IMR-90 (cell line): Measurements from ENCODE around the gene SLC4A7. TPM values are rescaled to one million over a fixed set of nuclear protein-coding genes. Genes with fewer than 3 reads are reported as not detected.

ENCODE experiments used
- ATAC-seq: fragments of 200-7000 bp; cut with Tn5 transposase; 2 replicates; pipeline ENCODE4 v1.9.1; 2020; ENCODE audit warnings: low read depth, mild to moderate bottlenecking, moderate library complexity
- BruUV-seq: library from RNA; stranded (reverse); fragments of 400-500 nt; replicated peaks from 2 replicates; lab custom pipeline; 2021; lab: Mats Ljungman, UMichigan
- CTCF ChIA-PET: fragments of 300-600 bp; formaldehyde crosslinking; extraction: SDS; loops from one replicate; lab custom pipeline; 2021; ENCODE audit warnings: antibody characterized with exemption; lab: Yijun Ruan, JAX
- POLR2A ChIA-PET: fragments of 300-600 bp; sonication (Branson Sonifier 250); formaldehyde crosslinking; loops from one replicate; lab custom pipeline; 2022; ENCODE audit warnings: antibody characterized with exemption; ENCODE audit not compliant: unreplicated experiment; lab: Charles Lee
- DNase-seq: peaks from one replicate; pipeline ENCODE4 v3.0.0; 2013
- H2AFZ ChIP-seq: replicated peaks from 2 replicates; pipeline ENCODE3; 2013; ENCODE audit warnings: low read length, mild to moderate bottlenecking; ENCODE audit not compliant: poor library complexity
- H2AK5ac ChIP-seq: 2 replicates; pipeline ENCODE4 v1.6.1; 2013; ENCODE audit warnings: low read depth, low read length, inconsistent platforms
- H2AK9ac ChIP-seq: replicated peaks from 2 replicates; pipeline ENCODE3; 2013; ENCODE audit warnings: mild to moderate bottlenecking, low read depth, low read length, moderate library complexity; ENCODE audit not compliant: poor library complexity
- H2BK120ac ChIP-seq: 2 replicates; pipeline ENCODE4 v1.6.1; 2013; ENCODE audit warnings: low read depth, low read length, inconsistent platforms
- H2BK15ac ChIP-seq: 3 replicates; pipeline ENCODE4 v1.6.1; 2013; ENCODE audit warnings: low read depth, low read length, inconsistent platforms
- H2BK20ac ChIP-seq: 2 replicates; pipeline ENCODE4 v1.6.1; 2013; ENCODE audit warnings: low read depth, mild to moderate bottlenecking, inconsistent platforms, low read length, moderate library complexity
- H2BK5ac ChIP-seq: 2 replicates; pipeline ENCODE4 v1.6.1; 2013; ENCODE audit warnings: mild to moderate bottlenecking, low read depth, low read length, inconsistent platforms; ENCODE audit not compliant: poor library complexity, severe bottlenecking
- H3K14ac ChIP-seq: replicated peaks from 2 replicates; pipeline ENCODE4 v1.6.1; 2013; ENCODE audit warnings: low read depth, low read length, inconsistent platforms
- H3K18ac ChIP-seq: 2 replicates; pipeline ENCODE4 v1.6.1; 2013; ENCODE audit warnings: low read depth, low read length, control low read depth
- H3K23ac ChIP-seq: 2 replicates; pipeline ENCODE4 v1.6.1; 2013; ENCODE audit warnings: low read depth, low read length, inconsistent platforms
- H3K27ac ChIP-seq: 2 replicates; pipeline ENCODE4 v1.5.1; 2013; ENCODE audit warnings: mild to moderate bottlenecking, control low read depth, low read length; ENCODE audit not compliant: insufficient read depth
- H3K27me3 ChIP-seq: 2 replicates; pipeline ENCODE4 v1.6.1; 2013; ENCODE audit warnings: low read length; ENCODE audit not compliant: control insufficient read depth, insufficient read depth
- H3K36me3 ChIP-seq: 2 replicates; pipeline ENCODE4 v1.6.1; 2013; ENCODE audit warnings: low read length, mixed read lengths; ENCODE audit not compliant: control insufficient read depth, insufficient read depth
- H3K4ac ChIP-seq: 2 replicates; pipeline ENCODE4 v1.6.1; 2013; ENCODE audit warnings: low read depth, low read length, inconsistent platforms
- H3K4me1 ChIP-seq: 2 replicates; pipeline ENCODE4 v1.6.1; 2013; ENCODE audit warnings: low read length, mixed read lengths; ENCODE audit not compliant: control insufficient read depth, insufficient read depth
- H3K4me2 ChIP-seq: 2 replicates; pipeline ENCODE4 v1.6.1; 2013; ENCODE audit warnings: low read depth, mild to moderate bottlenecking, control low read depth, low read length, moderate library complexity
- H3K4me3 ChIP-seq: 2 replicates; pipeline ENCODE4 v1.5.1; 2013; ENCODE audit warnings: low read depth, mild to moderate bottlenecking, control low read depth, low read length, moderate library complexity; ENCODE audit not compliant: insufficient read depth
- H3K56ac ChIP-seq: 2 replicates; pipeline ENCODE4 v1.6.1; 2013; ENCODE audit warnings: low read length, inconsistent platforms; ENCODE audit not compliant: insufficient read depth; ENCODE audit errors: extremely low read depth
- H3K79me1 ChIP-seq, 2 experiments: 2 replicates each; pipeline ENCODE4 v1.6.1; 2013; ENCODE audit warnings: low read length in 2 of 2, inconsistent platforms in 1 of 2, low read depth in 1 of 2
- H3K9ac ChIP-seq: 2 replicates; pipeline ENCODE4 v1.6.1; 2013; ENCODE audit warnings: low read depth, low read length, control low read depth
- H3K9me1 ChIP-seq: 2 replicates; pipeline ENCODE4 v1.6.1; 2013; ENCODE audit warnings: low read length, inconsistent platforms; ENCODE audit not compliant: insufficient read depth
- H3K9me3 ChIP-seq: 2 replicates; pipeline ENCODE4 v1.6.1; 2013; ENCODE audit warnings: low read length; ENCODE audit not compliant: control insufficient read depth, insufficient read depth
- H4K20me1 ChIP-seq: 2 replicates; pipeline ENCODE4 v1.6.1; 2013; ENCODE audit warnings: low read length, inconsistent platforms; ENCODE audit not compliant: insufficient read depth
- H4K5ac ChIP-seq: 2 replicates; pipeline ENCODE4 v1.6.1; 2013; ENCODE audit warnings: mild to moderate bottlenecking, low read depth, low read length, control low read depth
- H4K8ac ChIP-seq, 2 experiments: 2 replicates each; pipeline ENCODE4 v1.6.1; 2013; ENCODE audit warnings: low read depth in 2 of 2, low read length in 2 of 2, control low read depth in 1 of 2, inconsistent platforms in 1 of 2
- H4K91ac ChIP-seq: 2 replicates; pipeline ENCODE4 v1.6.1; 2013; ENCODE audit warnings: low read depth, low read length, inconsistent platforms; ENCODE audit not compliant: insufficient read depth
- BHLHE40 ChIP-seq: fragments of 150-350 bp; IDR thresholded peaks from 2 replicates; pipeline ENCODE4 v1.6.1; 2016; ENCODE audit warnings: mild to moderate bottlenecking, low read depth, low read length
- CEBPB ChIP-seq: IDR thresholded peaks from 2 replicates; pipeline ENCODE4 v1.6.1; 2012; ENCODE audit warnings: low read depth, low read length, improper control_type of control experiment
- CHD1 ChIP-seq: IDR thresholded peaks from 2 replicates; pipeline ENCODE4 v1.6.1; 2012; ENCODE audit warnings: low read depth, low read length, improper control_type of control experiment
- FOS ChIP-seq: fragments of 150-350 bp; IDR thresholded peaks from 2 replicates; pipeline ENCODE4 v1.6.1; 2016; ENCODE audit warnings: low read depth, low read length
- MAFK ChIP-seq: IDR thresholded peaks from 2 replicates; pipeline ENCODE4 v1.6.1; 2012; ENCODE audit warnings: low read depth, low read length, improper control_type of control experiment
- MAZ ChIP-seq: IDR thresholded peaks from 2 replicates; pipeline ENCODE4 v1.6.1; 2012; ENCODE audit warnings: low read depth, mild to moderate bottlenecking, low read length, improper control_type of control experiment, moderate library complexity, borderline replicate concordance
- MXI1 ChIP-seq: IDR thresholded peaks from 2 replicates; pipeline ENCODE4 v1.6.1; 2012; ENCODE audit warnings: low read depth, mild to moderate bottlenecking, low read length, moderate library complexity, borderline replicate concordance
- POLR2A ChIP-seq: IDR thresholded peaks from 2 replicates; pipeline ENCODE4 v1.6.1; 2012; ENCODE audit warnings: mild to moderate bottlenecking, low read depth, low read length
- RAD21 ChIP-seq: IDR thresholded peaks from 2 replicates; pipeline ENCODE4 v1.6.1; 2012; ENCODE audit warnings: low read length, improper control_type of control experiment
- RCOR1 ChIP-seq: IDR thresholded peaks from 2 replicates; pipeline ENCODE4 v1.6.1; 2012; ENCODE audit warnings: mild to moderate bottlenecking, low read length, improper control_type of control experiment; ENCODE audit not compliant: insufficient replicate concordance
- SMC3 ChIP-seq: fragments of 150-350 bp; IDR thresholded peaks from 2 replicates; pipeline ENCODE4 v1.6.1; 2016; ENCODE audit warnings: low read depth, mild to moderate bottlenecking, antibody characterized with exemption, low read length, moderate library complexity
- WGBS, 2 experiments: methylation state at CpG; one replicate each; pipeline versions ENCODE4 v1.1.5 to v1.1.7; 2013; ENCODE audit warnings: missing lambda C conversion rate in 2 of 2; ENCODE audit not compliant: insufficient read length in 1 of 2; ENCODE audit errors: extremely low coverage in 2 of 2; 5-methylcytosine and 5-hydroxymethylcytosine counted together
- dilution Hi-C: fragments of 300-500 bp; cut with HindIII; formaldehyde crosslinking; loops from one replicate; pipeline ENCODE4 v1.14.3; 2018; ENCODE audit warnings: low sequenced_read_pairs; ENCODE audit not compliant: unreplicated experiment
- in situ Hi-C: fragments of 300-500 bp; cut with MboI; formaldehyde crosslinking; loops from 3 replicates; pipeline ENCODE4 v1.14.3; 2019; ENCODE audit warnings: low sequenced_read_pairs, inconsistent platforms, mixed read lengths
- intact Hi-C: fragments of 100-400 bp; cut with micrococcal nuclease; formaldehyde crosslinking; loops from 2 replicates; pipeline ENCODE4 v1.10.0; 2022
- polyA plus RNA-seq, 3 experiments: library from polyadenylated mRNA; depleted of rRNA; stranded (reverse); fragments of >200 nt; gene quantifications; 2 replicates each; pipeline ENCODE4 v1.2.3, GENCODE V29; 2012; ENCODE audit warnings: low replicate concordance in 1 of 3
- total RNA-seq: library from RNA; depleted of rRNA; stranded (reverse); fragments of >200 nt; gene quantifications from 2 replicates; pipeline ENCODE4 v1.2.3, GENCODE V29; 2012
- TF ChIP-seq, protein P1 (sequence below): fragments of 150-350 bp; IDR thresholded peaks from 2 replicates; pipeline ENCODE4 v1.6.1; 2017; ENCODE audit warnings: mild to moderate bottlenecking, antibody characterized with exemption, low read length, low read depth
- TF ChIP-seq, protein P2 (sequence below): conservative IDR thresholded peaks from 2 replicates; pipeline ENCODE4 v1.5.1; 2012; ENCODE audit warnings: mild to moderate bottlenecking, low read depth, low read length, improper control_type of control experiment

SLC4A7 gene
- total and polyA plus RNA-seq, 2 of the 4 experiments (the other 2 are of a cell fraction), result 17.7 to 50.4 TPM

DNA sequence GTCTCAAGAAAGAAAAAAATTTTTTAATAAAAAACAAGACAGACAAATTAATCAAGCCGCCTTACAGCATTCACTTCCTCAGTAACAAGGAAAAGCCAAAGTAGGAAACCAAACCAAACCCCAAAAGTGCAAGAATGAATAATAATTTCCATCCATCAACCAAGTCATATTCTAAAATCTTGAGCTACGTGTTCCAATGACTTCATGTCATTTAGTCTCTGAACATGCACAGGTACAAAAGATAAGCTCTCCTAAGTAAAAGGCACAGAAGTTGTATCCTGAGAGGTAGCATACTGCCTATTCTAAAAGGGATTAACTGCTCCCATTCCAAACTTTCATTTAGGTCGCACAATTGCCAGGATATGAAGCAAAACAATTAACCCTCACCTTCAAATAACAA lies 29.7 kb downstream of the SLC4A7 start:
- Histone ChIP-seq H2BK120ac (no peak overlapping the region), H3K18ac (no peak overlapping the region), H4K20me1 (peaks cover 33% of the 10 kb centered on the region), H3K4me2 (no peak overlapping the region), H2AFZ (no peak overlapping the region), H3K56ac (no peak overlapping the region), H3K23ac (no peak overlapping the region; the same call in 1 of the 2 replicates), H4K5ac (no peak overlapping the region; the same call in 1 of the 2 replicates), H2BK5ac (no peak overlapping the region), H2AK5ac (no peak overlapping the region), H3K9ac (no peak overlapping the region), H3K27ac (no peak overlapping the region), H4K91ac (no peak overlapping the region), H3K36me3 (peaks cover 4% of the 10 kb centered on the region), H4K8ac (no peak overlapping the region), H3K27me3 (no peaks in the 10 kb centered on the region), H2AK9ac (no peak overlapping the region), H3K4me1 (peaks cover 3% of the 10 kb centered on the region), H2BK15ac (no peak overlapping the region), H3K79me1 (peaks cover 15 to 46% of the 10 kb centered on the region in 2 experiments), H3K9me3 (no peaks in the 10 kb centered on the region), H2BK20ac (no peak overlapping the region), H3K4ac (no peak overlapping the region), H3K9me1 (peaks cover 2% of the 10 kb centered on the region; the same call in 1 of the 2 replicates), H3K4me3 (no peak overlapping the region), H3K14ac (no peak overlapping the region)
- no CpG with 5 or more reads among the region's 3 CpGs for WGBS, 2 experiments
- intact Hi-C loops, result no loop called here
- CTCF ChIA-PET, result interaction anchor here (0.5 kb wide), 1 partner anchor 200 kb away, joined by 5 read pairs; no protein-coding TSS in a partner anchor
- ATAC-seq, result no peak
- no peak for TF ChIP-seq RAD21
- no peak for TF ChIP-seq RCOR1
- TF ChIP-seq, protein P1, sequence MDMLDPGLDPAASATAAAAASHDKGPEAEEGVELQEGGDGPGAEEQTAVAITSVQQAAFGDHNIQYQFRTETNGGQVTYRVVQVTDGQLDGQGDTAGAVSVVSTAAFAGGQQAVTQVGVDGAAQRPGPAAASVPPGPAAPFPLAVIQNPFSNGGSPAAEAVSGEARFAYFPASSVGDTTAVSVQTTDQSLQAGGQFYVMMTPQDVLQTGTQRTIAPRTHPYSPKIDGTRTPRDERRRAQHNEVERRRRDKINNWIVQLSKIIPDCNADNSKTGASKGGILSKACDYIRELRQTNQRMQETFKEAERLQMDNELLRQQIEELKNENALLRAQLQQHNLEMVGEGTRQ, result no peak
- no peak for TF ChIP-seq POLR2A
- TF ChIP-seq MAZ, result no peak
- no peak for TF ChIP-seq BHLHE40
- TF ChIP-seq FOS, result no peak
- no peak for TF ChIP-seq MXI1
- TF ChIP-seq CEBPB, result no peak
- no peak for TF ChIP-seq MAFK
- TF ChIP-seq, protein P2, sequence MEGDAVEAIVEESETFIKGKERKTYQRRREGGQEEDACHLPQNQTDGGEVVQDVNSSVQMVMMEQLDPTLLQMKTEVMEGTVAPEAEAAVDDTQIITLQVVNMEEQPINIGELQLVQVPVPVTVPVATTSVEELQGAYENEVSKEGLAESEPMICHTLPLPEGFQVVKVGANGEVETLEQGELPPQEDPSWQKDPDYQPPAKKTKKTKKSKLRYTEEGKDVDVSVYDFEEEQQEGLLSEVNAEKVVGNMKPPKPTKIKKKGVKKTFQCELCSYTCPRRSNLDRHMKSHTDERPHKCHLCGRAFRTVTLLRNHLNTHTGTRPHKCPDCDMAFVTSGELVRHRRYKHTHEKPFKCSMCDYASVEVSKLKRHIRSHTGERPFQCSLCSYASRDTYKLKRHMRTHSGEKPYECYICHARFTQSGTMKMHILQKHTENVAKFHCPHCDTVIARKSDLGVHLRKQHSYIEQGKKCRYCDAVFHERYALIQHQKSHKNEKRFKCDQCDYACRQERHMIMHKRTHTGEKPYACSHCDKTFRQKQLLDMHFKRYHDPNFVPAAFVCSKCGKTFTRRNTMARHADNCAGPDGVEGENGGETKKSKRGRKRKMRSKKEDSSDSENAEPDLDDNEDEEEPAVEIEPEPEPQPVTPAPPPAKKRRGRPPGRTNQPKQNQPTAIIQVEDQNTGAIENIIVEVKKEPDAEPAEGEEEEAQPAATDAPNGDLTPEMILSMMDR, result no peak
- TF ChIP-seq SMC3, result no peak
- no peak for TF ChIP-seq CHD1
- in situ Hi-C loops, result no loop called here
- DNase-seq, result no peak
- POLR2A ChIA-PET, result no interaction called here
- no TSS peak for BruUV-seq
- dilution Hi-C loops, result no loop called here
